Endothelial cell of umbilical vein (primary cell): ENCODE results near the gene FMN1.

Experiments used
- CTCF ChIP-seq, 2 donors: IDR thresholded peaks; 1 replicate in 1 of 2; 2 replicates in 1 of 2; pipeline ENCODE4 v1.5.1; 2011; ENCODE audit warnings: low read length in 2 of 2, mild to moderate bottlenecking in 2 of 2, moderate library complexity in 2 of 2, control low read depth in 1 of 2, inconsistent platforms in 1 of 2, low read depth in 1 of 2; ENCODE audit not compliant: insufficient read depth in 1 of 2; ENCODE audit errors: extremely low read depth in 1 of 2
- MYC ChIP-seq: IDR thresholded peaks from one replicate; pipeline ENCODE4 v1.6.1; 2011; ENCODE audit warnings: mild to moderate bottlenecking, low read depth, low read length

- TF ChIP-seq CTCF (IDR thresholded peaks at IDR 0.05; ENCODE audit: extremely low read depth in 1 of 2, insufficient read depth in 1 of 2, low read depth in 1 of 2, low read length in 2 of 2) (no peak), MYC (no peak)
These were observed 15.3 kb upstream of the FMN1 start for GRCh38 chr15:33209575-33210481.
